GM12874 (cell line): ENCODE results near the gene TBC1D8.

Source experiments
- CTCF ChIP-seq: IDR thresholded peaks from 2 replicates; pipeline ENCODE4 v1.5.1; 2011; ENCODE audit warnings: low read depth, mild to moderate bottlenecking, control low read depth, low read length, moderate library complexity; ENCODE audit not compliant: insufficient read depth

The TBC1D8 gene

GRCh38 chr2:101105654-101106053 is 45.5 kb downstream of the TBC1D8 start:
- TF ChIP-seq CTCF: no peak

- no peak for TF ChIP-seq CTCF
Observed at GRCh38 chr2:101097638-101098037, 53.5 kb downstream of the TBC1D8 start.

GRCh38 chr2:101096619-101097142 is 54.5 kb downstream of the TBC1D8 start:
- TF ChIP-seq CTCF: no peak

GRCh38 chr2:101094351-101094750 is 56.8 kb downstream of the TBC1D8 start:
- TF ChIP-seq CTCF: no peak

GRCh38 chr2:101089942-101090799 is 61.0 kb downstream of the TBC1D8 start:
- no peak for TF ChIP-seq CTCF

- no peak for TF ChIP-seq CTCF
Observed at GRCh38 chr2:101089419-101089818, 61.8 kb downstream of the TBC1D8 start.

- no peak for TF ChIP-seq CTCF
Observed at GRCh38 chr2:101087638-101088037, 63.5 kb downstream of the TBC1D8 start.
